ENCODE measurements around the gene SH3GLB1.
"Not testable (repeated sequence)": the region's sequence is repeated elsewhere in the genome, so short reads cannot be mapped to it uniquely, and the experiment has no call there.

SH3GLB1 gene
- long read RNA-seq, full-length matches to known transcripts: 99 of 114 reads
- long read RNA-seq, partial matches to known transcripts: 0 of 114 reads
- long read RNA-seq, other reads (novel, unspliced or antisense): 15 of 114 reads

GRCh38 chr1:86704458-86704971 lies at the start of gene SH3GLB1:
SH3GLB1 (plus strand) TSS chr1:86704576; CDS start chr1:86704900, 324 bp downstream.
- H3K27me3 ChIP-seq (ENCODE audit: insufficient read depth, poor library complexity, severe bottlenecking): no peaks in the 10 kb centered on the region
- peak within 1 kb of the TSS; percentile 86 for H3K4me3 ChIP-seq (replicated peaks; ENCODE audit: insufficient read depth, low read length)
- peak; percentile 43 to 88 for DNase-seq (ENCODE audit: low read depth in 1 of 2, low spot score in 1 of 2)
- H3K27ac ChIP-seq (replicated peaks): peak within 1 kb of the TSS; percentile 82
- TF ChIP-seq CTCF (IDR thresholded peaks at IDR 0.05; ENCODE audit: insufficient read depth, low read length) (peak; percentile 64), SPI1 (IDR thresholded peaks at IDR 0.05; ENCODE audit: borderline replicate concordance, low read depth) (no peak), POLR2AphosphoS5 (IDR thresholded peaks at IDR 0.05; ENCODE audit: low read depth) (peak; percentile 56; the same call in 1 of the 2 replicates)

- not testable (repeated sequence) for H3K27ac ChIP-seq (replicated peaks); H3K4me3 ChIP-seq (replicated peaks; ENCODE audit: insufficient read depth, low read length); DNase-seq (ENCODE audit: low read depth in 1 of 2, low spot score in 1 of 2); H3K27me3 ChIP-seq (ENCODE audit: insufficient read depth, poor library complexity, severe bottlenecking)
Observed at GRCh38 chr1:86658381-86658780, 46.0 kb upstream of the SH3GLB1 start.

- TF ChIP-seq GABPA (IDR thresholded peaks at IDR 0.05; ENCODE audit: low read depth): no peak
- TF ChIP-seq REST (IDR thresholded peaks at IDR 0.05; ENCODE audit: insufficient replicate concordance, low read depth): no peak
- no peak for TF ChIP-seq CTCF (IDR thresholded peaks at IDR 0.05; ENCODE audit: insufficient read depth, low read length)
- TF ChIP-seq SPI1 (IDR thresholded peaks at IDR 0.05; ENCODE audit: borderline replicate concordance, low read depth): no peak
- TF ChIP-seq POLR2AphosphoS5 (IDR thresholded peaks at IDR 0.05; ENCODE audit: low read depth): no peak
- no peak for DNase-seq (ENCODE audit: low read depth in 1 of 2, low spot score in 1 of 2)
Observed at GRCh38 chr1:86666368-86666767, 38.0 kb upstream of the SH3GLB1 start.

GRCh38 chr1:86687595-86687994 lies 16.8 kb upstream of the SH3GLB1 start:
- Histone ChIP-seq H3K4me3 (replicated peaks; ENCODE audit: insufficient read depth, low read length) (no peak overlapping the region), H3K27ac (replicated peaks) (no peak overlapping the region), H3K27me3 (ENCODE audit: insufficient read depth, poor library complexity, severe bottlenecking) (no peaks in the 10 kb centered on the region)
- DNase-seq (ENCODE audit: low read depth in 1 of 2, low spot score in 1 of 2): no peak
- TF ChIP-seq CTCF (IDR thresholded peaks at IDR 0.05; ENCODE audit: insufficient read depth, low read length) (no peak), GABPA (IDR thresholded peaks at IDR 0.05; ENCODE audit: low read depth) (no peak), SPI1 (IDR thresholded peaks at IDR 0.05; ENCODE audit: borderline replicate concordance, low read depth) (no peak), POLR2AphosphoS5 (IDR thresholded peaks at IDR 0.05; ENCODE audit: low read depth) (no peak), REST (IDR thresholded peaks at IDR 0.05; ENCODE audit: insufficient replicate concordance, low read depth) (no peak)

More at GRCh38 chr1:86666368-86666767, 38.0 kb upstream of the SH3GLB1 start:
- H3K4me3 ChIP-seq (replicated peaks; ENCODE audit: insufficient read depth, low read length): no peak overlapping the region
- no peaks in the 10 kb centered on the region for H3K27me3 ChIP-seq (ENCODE audit: insufficient read depth, poor library complexity, severe bottlenecking)
- no peak overlapping the region for H3K27ac ChIP-seq (replicated peaks)

Data from HL-60 (cell line).